NCI-H526 (cell line): Measurements from ENCODE around the gene RAPGEFL1.
"Not testable (repeated sequence)": the region's sequence is repeated elsewhere in the genome, so short reads cannot be mapped to it uniquely, and the experiment has no call there.

Experiments
- DNase-seq, 2 experiments: peaks; one replicate each; lab custom pipeline; 2025; lab: John Stamatoyannopoulos, UW

Gene RAPGEFL1

DNA sequence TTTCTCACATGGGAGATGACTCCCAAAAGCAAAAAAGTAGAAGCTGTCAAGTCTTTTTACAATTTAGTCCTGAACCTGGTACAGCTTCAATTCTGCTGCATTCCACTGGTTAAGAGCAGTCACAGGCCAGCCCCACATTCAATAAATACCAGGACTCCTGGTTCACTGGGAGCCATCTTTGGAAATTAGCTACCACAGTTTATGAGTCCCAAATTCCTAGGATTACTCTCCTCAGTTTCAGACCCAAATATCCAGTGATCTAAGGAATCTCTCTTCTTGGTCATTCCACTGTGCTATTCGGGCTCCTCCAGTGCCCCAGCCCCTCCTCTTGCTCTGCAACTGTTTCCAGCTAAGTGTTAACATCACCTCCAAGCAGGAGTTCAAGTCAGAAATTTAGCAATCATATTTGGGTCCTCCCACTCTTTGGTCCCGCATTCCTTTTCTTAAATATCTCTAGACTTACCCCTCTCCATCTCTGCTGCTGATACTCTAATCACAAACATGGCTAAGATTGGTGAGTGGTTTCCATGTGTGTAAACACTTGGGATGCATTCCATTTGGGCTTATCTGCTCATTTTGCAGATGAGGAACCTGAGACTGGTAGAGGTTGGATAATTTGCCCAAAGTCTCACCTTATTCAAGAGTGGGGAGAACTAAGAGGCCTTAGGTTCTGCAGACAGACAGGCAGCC, 32.3 kb downstream of the RAPGEFL1 start:
- no peak for DNase-seq

DNA sequence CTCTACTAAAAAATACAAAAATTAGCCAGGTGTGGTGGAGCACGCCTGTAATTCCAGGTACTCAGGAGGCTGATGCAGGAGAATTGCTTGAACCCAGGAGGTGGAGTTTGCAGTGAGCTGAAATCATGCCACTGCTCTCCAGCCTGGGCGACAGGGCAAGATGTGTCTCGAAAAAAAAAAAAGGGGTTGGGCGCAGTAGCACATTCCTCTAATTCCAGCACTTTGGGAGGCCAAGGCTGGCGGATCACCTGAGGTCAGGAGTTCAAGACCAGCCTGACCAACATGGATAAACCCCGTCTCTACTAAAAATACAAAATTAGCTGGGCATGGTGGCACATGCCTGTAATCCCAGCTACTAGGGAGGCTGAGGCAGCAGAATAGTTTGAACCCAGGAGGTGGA, 36.6 kb downstream of the RAPGEFL1 start:
- DNase-seq = not testable (repeated sequence)

DNA sequence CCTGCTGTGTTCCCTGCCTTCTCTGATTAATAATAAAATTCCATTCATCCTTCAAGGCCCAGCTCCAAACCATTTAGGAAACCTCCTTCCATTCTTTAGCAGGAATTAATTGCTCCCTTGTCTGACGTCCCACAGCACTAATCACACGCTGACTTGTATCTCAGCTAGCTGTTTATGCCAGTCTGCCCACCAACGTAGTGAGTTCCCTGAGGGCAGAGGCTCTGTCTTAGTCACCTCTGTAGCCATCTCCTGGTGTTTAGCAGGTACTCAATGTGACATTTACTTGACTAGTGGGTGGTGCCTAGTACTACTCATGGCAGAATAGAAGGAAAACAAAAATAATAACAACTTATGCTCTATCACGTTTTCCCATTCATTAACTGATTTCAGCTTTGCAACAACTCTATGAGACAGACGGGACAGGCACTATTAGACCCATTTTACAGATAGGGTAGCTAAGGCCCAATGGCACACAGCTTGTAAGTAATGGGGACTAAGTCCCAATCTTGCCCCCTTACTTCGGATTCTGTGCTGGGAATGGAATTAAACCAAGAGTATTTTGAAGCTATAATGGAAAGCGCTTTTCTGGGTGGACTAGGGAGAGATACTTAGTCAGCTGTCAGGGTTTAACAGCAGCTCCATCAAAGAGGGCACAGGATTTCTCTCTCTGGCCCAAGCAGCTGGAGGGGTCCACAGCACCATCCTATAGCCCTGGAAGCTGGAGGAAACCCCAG, 40.9 kb downstream of the RAPGEFL1 start:
- no peak for DNase-seq

GRCh38 chr17:40218740-40219593, 41.7 kb downstream of the RAPGEFL1 start, which contains the start of gene WIPF2:
WIPF2 (plus strand) TSS chr17:40219304; CDS start chr17:40256460, 37,156 bp downstream.
- DNase-seq = peak; percentile 95 to 98

DNA sequence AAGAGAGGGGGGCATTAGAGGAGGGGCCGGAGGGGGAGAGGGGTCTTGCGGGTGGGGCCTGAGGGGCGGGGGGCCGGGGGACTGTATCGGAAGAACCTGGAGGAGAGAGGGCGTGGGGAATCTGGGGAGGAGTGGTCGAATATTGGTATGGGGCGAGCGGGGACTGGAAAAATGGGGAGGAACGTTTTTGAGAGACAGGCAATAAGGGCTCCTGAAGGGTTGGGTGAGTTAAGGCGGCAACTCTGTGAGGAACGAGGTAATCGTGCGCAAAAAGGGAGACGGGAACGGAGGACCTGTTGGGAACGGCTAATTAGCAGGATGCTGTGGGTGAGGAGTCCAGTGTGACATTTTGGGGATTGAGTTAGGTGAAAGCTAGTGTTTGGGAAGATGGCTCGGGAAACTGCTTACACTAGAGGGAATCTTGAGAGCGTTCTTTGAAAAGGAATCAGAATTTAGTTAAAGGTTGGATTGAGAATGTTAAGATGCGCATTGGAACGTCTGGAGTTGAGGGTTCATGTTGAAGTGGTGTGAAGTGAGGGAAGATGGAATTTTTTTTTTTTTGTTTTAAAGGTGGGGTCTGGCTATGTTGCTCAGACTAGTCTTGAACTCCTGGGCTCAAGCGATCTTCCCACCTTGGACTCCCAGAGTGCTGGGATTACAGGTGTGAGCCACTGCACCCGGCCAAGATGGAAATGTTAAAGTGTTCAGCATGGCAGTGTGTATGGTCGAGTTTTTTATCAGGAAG, 42.5 kb downstream of the RAPGEFL1 start:
- DNase-seq = peak; percentile 60 to 87

DNA sequence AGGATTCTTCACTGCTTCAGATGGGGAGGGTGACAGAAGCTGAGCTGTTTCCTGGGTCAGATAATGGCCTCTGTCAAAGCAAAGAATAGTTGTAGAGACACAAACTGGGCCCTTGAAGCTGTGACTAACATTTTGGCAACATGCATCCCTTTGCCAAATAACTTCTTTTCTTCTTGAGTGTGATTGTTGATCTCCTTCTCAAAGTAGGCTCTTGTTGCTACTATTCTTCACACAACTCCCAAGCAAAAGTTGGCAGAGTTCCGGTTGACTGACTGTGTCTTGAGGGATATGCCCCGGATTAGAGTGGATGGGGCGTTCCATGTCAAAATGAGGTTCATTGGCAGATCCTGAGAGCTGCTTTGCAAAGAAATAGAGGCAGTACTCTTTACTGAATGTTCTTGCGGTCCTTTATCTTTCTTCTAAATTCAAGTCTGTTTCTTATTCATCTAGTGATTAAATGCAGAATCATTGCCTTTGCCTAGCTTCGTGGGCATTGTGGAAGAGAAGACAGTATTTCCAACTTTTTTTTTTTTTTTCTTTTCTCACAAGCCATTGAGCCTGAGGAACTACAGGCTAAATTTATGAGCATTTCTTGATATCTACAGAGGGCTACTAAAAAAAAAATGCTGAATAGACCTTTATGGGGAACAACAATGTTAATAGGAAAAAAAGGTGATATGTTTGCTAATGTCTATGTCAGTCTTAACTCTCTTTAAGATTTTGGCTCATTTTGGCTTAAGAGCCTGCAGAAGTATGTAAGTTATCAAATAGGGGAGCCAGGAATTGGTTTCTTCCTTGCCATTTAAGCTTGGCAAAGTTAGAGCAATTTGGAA, 47.7 kb downstream of the RAPGEFL1 start:
- DNase-seq = no peak

- not testable (repeated sequence) for DNase-seq
Measured at GRCh38 chr17:40229146-40229545, 51.9 kb downstream of the RAPGEFL1 start.

GRCh38 chr17:40230670-40231069, 53.4 kb downstream of the RAPGEFL1 start:
- DNase-seq = no peak

DNA sequence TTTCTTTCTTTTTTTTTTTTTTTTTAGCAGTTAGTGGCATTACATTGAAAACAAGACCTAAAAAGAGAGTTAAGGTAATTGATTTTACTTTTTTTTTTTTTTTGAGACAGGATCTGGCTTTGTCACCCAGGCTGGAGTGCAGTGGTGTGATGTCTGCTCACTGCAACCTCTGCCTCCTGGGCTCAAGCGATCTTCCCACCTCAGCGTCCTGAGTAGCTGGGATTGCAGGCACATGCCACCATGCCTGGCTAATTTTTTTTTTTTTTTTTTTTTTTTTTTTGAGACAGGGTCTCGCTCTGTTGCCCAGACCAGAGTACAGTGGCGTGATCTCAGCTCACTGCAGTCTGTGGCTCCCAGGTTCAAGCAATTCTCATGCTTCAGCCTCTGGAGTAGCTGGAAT, 54.7 kb downstream of the RAPGEFL1 start:
- DNase-seq = not testable (repeated sequence)

DNA sequence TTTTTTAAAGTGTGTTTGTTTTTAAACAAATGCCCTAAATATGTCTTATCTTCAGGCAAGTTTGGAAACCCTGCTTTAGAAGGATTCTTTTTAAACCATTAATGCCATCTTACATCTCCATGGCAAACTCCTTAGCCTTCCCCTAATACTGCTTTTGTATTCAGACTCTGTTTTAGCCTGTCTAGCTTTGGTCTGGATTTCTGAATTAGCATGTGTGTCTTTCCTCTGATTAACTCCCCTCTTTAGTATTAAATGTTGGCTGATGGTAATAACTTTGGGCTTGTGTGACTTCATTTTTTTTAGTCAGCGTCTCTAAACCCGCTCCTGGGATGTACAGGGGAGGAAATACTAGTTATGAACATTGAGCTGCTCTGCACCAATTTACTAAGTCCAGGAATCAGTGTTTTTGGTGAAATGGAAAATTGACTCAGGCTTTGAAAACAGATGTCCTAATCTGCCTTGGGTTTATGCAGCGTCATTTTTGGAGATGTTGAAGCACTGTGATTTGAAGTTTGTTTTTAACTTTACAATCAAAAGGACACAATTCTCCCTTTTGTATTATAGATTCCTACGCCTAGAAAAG, 64.1 kb downstream of the RAPGEFL1 start:
- DNase-seq = no peak

- DNase-seq = no peak
Measured at GRCh38 chr17:40242774-40243173, 65.5 kb downstream of the RAPGEFL1 start.

DNA sequence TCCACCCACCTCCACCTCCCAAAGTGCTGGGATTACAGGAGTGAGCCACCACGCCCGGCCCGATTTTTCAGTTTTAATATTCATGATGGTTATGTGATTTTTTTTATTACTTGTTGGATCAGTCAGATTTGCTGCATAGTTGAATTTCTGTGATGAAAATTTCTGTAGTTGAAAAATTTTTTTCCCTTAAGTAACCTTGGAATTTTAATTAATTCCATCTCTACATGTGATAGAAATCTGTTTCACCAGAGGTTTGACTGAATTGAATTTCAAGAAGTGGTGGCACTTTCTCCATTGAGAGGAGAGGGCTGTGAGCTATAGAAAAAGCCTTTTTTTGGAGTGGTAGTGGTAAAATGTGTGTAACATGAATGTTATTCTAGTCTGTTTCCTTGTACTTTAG, 66.5 kb downstream of the RAPGEFL1 start:
- no peak for DNase-seq

GRCh38 chr17:40244255-40244654, 67.0 kb downstream of the RAPGEFL1 start:
- no peak for DNase-seq
